ENCODE data around the gene BROX. TPM values are rescaled to one million over a fixed set of nuclear protein-coding genes. Genes with fewer than 3 reads are reported as not detected.

The BROX gene
- polyA plus RNA-seq, 1 experiment, result 8.6 TPM

DNA sequence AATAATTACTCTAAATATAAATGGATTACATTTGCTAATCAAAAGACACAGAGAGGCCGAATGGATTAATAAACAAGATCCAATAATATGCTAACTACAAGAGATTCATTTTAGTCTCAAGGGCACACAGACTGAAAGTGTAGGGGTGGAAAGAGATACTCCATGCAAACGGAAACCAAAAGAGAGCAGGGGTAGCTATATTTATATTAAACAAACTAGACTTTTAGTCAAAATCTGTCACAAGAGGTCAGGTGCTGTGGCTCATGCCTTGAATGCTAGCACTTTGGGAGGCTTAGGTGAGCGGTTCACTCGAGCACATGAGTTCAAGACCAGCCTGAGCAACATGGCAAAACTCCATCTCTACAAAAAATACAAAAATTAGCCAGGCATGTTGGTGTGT, 68.9 kb downstream of the BROX start:
- DNase-seq (ENCODE audit: low read depth, low spot score), result no peak
- Histone ChIP-seq H3K27me3 (ENCODE audit: control insufficient read depth, insufficient read depth, low read length) (no peaks in the 10 kb centered on the region), H3K9me3 (ENCODE audit: control insufficient read depth, insufficient read depth, low read length) (no peaks in the 10 kb centered on the region), H3K4me3 (ENCODE audit: low read depth, low read length) (no peak overlapping the region), H3K27ac (ENCODE audit: low read depth, low read length) (no peak overlapping the region)
- TF ChIP-seq, protein P1, sequence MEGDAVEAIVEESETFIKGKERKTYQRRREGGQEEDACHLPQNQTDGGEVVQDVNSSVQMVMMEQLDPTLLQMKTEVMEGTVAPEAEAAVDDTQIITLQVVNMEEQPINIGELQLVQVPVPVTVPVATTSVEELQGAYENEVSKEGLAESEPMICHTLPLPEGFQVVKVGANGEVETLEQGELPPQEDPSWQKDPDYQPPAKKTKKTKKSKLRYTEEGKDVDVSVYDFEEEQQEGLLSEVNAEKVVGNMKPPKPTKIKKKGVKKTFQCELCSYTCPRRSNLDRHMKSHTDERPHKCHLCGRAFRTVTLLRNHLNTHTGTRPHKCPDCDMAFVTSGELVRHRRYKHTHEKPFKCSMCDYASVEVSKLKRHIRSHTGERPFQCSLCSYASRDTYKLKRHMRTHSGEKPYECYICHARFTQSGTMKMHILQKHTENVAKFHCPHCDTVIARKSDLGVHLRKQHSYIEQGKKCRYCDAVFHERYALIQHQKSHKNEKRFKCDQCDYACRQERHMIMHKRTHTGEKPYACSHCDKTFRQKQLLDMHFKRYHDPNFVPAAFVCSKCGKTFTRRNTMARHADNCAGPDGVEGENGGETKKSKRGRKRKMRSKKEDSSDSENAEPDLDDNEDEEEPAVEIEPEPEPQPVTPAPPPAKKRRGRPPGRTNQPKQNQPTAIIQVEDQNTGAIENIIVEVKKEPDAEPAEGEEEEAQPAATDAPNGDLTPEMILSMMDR (IDR thresholded peaks at IDR 0.05; ENCODE audit: low read depth, low read length), result no peak
- CTCF ChIA-PET, result no interaction called here
- POLR2A ChIA-PET, result no interaction called here

DNA sequence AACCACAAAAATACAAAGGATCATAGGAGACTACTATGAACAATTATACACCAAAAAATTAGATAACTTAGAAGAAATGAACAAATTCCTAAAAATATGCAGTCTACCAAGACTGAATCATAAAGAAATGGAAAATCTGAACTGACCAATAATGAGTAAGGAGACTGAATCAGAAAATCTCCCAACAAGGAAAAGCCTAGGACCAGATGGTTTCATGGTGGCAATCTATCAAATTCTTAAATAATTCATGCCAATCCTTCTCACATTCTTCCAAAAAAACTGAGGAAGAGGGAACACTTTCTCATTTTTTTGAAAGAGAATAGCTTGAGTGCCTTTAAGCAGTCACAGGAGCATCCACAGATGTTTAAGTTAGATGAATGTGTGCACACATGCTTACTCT, 70.7 kb downstream of the BROX start:
- Histone ChIP-seq H3K9me3 (ENCODE audit: control insufficient read depth, insufficient read depth, low read length) (no peaks in the 10 kb centered on the region), H3K4me3 (ENCODE audit: low read depth, low read length) (no peak overlapping the region), H3K27me3 (ENCODE audit: control insufficient read depth, insufficient read depth, low read length) (peaks cover 9% of the 10 kb centered on the region), H3K27ac (ENCODE audit: low read depth, low read length) (no peak overlapping the region)
- ChIA-PET POLR2A (interaction anchor here (0.6 kb wide), 1 partner anchor 628 kb away, joined by 3 read pairs; no protein-coding TSS in a partner anchor), CTCF (interaction anchor here (1.1 kb wide), 1 partner anchor 306 kb away, joined by 7 read pairs; no protein-coding TSS in a partner anchor)
- TF ChIP-seq, protein P1 (IDR thresholded peaks at IDR 0.05; ENCODE audit: low read depth, low read length), result no peak
- no peak for DNase-seq (ENCODE audit: low read depth, low spot score)

- ChIA-PET POLR2A (no interaction called here), CTCF (interaction anchor here (0.8 to 1.2 kb wide), 2 partner anchors 9 to 305 kb away, joined by 3 to 9 read pairs; no protein-coding TSS in a partner anchor)
- no peak for DNase-seq (ENCODE audit: low read depth, low spot score)
- TF ChIP-seq, protein P1 (IDR thresholded peaks at IDR 0.05; ENCODE audit: low read depth, low read length), result no peak
- peaks cover 9% of the 10 kb centered on the region for H3K27me3 ChIP-seq (ENCODE audit: control insufficient read depth, insufficient read depth, low read length)
- no peak overlapping the region for H3K27ac ChIP-seq (ENCODE audit: low read depth, low read length)
- no peaks in the 10 kb centered on the region for H3K9me3 ChIP-seq (ENCODE audit: control insufficient read depth, insufficient read depth, low read length)
- H3K4me3 ChIP-seq (ENCODE audit: low read depth, low read length), result no peak overlapping the region
Observed at GRCh38 chr1:222784371-222784770, 72.0 kb downstream of the BROX start.

Other genes with a start within 250 kb of the BROX start
- 0.04 and 0.30 TPM in 2 replicates for gene HHIPL2, start 164.5 kb upstream of the BROX start, polyA plus RNA-seq (2011; rRNA removed)
- 4.9 and 7.3 TPM in 2 replicates for gene TAF1A, start 122.6 kb upstream of the BROX start, polyA plus RNA-seq (2011; rRNA removed)
- gene MIA3, start 94.5 kb upstream of the BROX start, polyA plus RNA-seq (2011; rRNA removed), result 47.2 and 53.6 TPM in 2 replicates
- 81.5 and 112 TPM in 2 replicates for gene AIDA, start 73 bp upstream of the BROX start, polyA plus RNA-seq (2011; rRNA removed)
- gene FAM177B, start 24.6 kb downstream of the BROX start, polyA plus RNA-seq (2011; rRNA removed), result not detected in 2 replicates
- gene DISP1, start 102.5 kb downstream of the BROX start, polyA plus RNA-seq (2011; rRNA removed), result 5.3 and 6.2 TPM in 2 replicates